GM20431 (cell line): Measurements from ENCODE around the gene ZNF311.

ENCODE experiments used
- in situ Hi-C: fragments of 300-500 bp; cut with MseI, MboI; formaldehyde crosslinking; loops from one replicate; pipeline ENCODE4 v1.15.0; 2020; ENCODE audit warnings: low sequenced_read_pairs; ENCODE audit not compliant: unreplicated experiment

ZNF311 gene

DNA sequence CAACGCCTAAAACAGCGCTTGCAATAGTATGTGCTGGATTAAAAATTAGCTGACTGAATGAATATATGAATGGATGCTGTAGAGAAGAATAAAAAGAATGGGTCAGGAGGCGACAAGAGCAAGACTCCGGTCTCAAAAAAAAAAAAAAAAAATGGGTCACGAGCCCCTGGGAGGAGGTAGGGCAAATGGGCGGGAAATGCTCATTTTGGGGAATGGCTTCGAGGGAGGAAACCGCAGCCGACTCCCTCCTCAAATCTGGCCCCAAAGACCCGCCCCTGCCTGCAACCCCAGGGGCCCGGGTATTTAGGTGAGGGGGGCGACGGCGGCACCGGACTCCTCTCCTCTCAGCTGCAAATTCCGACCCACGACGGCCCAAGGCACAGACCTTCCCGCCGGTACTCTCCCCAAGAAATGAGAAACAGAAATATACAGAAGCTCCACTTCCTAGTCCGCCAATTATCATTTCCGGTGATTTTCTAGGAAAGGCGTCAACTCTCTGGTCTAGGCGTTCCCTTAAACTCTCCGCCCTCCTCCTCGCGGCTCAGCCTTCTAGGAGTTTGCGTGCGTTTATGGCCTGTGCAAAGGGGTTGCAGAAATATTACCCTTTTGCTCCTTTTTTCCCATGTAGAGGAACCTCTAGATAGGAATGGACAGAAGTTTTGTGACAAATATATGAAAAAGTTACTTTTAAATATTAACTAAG, at the start of gene ZNF311:
Gene ZNF311, minus strand, starts transcription at position 133 of the 703 bp plus-strand sequence. CDS start 1,361 bp downstream, outside the sequence.
- in situ Hi-C loops = loop anchor here (25.0 kb wide), 1 partner anchor 168 kb away; no protein-coding TSS in a partner anchor

GRCh38 chr6:29051680-29052079, 46.6 kb upstream of the ZNF311 start:
- in situ Hi-C loops = no loop called here

DNA sequence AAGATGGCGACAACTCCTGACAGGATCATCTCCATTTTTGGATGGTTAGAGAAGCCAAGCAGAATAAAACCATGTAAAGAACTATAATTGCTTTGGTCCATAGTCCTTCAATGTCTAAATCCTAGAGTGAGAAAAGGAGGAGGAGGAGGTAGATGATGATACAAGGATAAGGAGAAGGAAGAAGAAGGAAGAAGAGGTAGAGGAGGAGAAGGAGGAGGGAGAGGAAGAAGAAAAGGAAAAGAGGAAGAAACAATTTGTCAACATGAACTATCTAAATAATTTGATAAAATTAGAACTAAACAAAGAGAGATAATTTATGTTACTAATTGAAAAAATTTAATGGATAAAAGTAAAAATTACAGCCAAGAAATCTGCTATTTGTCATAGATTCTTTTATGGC, 40.0 kb upstream of the ZNF311 start, which contains the start of gene OR2W1:
Gene OR2W1, minus strand, starts transcription at position 101 of the 400 bp plus-strand sequence. Its CDS starts 0 bp downstream, at position 101.
- in situ Hi-C loops = no loop called here

GRCh38 chr6:29035951-29036350, 30.8 kb upstream of the ZNF311 start:
- in situ Hi-C loops = no loop called here

GRCh38 chr6:29028821-29029220, 23.7 kb upstream of the ZNF311 start:
- in situ Hi-C loops = no loop called here

GRCh38 chr6:29025927-29026585, 20.9 kb upstream of the ZNF311 start:
- in situ Hi-C loops = no loop called here

DNA sequence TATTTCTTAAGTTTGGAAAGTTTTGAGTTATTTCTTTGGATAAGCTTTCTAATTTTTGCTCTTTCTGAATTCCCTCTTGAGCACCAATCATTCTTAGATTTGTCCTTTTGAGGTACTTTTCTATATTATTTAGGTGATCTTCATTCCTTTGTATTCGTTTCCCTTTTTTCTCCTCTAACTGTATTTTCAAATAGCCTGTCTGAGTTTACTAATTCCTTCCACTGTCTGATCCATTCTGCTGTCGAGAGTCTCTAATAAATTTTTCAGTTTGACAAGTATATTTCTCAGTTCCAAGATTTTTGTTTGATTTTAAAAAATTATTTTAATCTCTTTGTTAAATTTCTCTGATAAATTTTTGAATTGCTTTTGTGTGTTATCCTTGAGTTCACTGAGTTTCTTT, 16.3 kb upstream of the ZNF311 start:
- in situ Hi-C loops = loop anchor here (25.0 kb wide), 1 partner anchor 184 kb away; no protein-coding TSS in a partner anchor

DNA sequence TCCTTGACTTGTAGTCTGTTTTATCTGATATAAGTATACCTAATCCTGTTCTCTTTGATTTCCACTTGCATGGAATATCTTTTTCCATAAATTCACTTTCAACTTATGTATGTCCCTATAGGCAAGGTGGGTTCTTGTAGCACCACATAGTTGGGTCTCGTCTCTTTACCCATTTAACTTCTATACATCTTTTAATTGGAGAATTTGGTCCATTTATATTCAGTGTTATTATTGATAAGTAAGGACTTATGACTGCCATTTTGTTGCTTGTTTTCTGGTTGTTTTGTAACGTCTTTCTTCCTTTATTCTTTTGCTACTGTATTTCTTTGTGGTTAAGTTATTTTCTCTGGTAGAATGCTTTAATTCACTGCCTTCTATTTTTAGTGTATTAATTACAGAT, 14.5 kb upstream of the ZNF311 start:
- in situ Hi-C loops = loop anchor here (10.0 to 25.0 kb wide), 2 partner anchors 182 to 335 kb away; no protein-coding TSS in a partner anchor

- in situ Hi-C loops = loop anchor here (10.0 to 25.0 kb wide), 2 partner anchors 180 to 333 kb away; no protein-coding TSS in a partner anchor
Measured at GRCh38 chr6:29017428-29017802, 12.3 kb upstream of the ZNF311 start.

DNA sequence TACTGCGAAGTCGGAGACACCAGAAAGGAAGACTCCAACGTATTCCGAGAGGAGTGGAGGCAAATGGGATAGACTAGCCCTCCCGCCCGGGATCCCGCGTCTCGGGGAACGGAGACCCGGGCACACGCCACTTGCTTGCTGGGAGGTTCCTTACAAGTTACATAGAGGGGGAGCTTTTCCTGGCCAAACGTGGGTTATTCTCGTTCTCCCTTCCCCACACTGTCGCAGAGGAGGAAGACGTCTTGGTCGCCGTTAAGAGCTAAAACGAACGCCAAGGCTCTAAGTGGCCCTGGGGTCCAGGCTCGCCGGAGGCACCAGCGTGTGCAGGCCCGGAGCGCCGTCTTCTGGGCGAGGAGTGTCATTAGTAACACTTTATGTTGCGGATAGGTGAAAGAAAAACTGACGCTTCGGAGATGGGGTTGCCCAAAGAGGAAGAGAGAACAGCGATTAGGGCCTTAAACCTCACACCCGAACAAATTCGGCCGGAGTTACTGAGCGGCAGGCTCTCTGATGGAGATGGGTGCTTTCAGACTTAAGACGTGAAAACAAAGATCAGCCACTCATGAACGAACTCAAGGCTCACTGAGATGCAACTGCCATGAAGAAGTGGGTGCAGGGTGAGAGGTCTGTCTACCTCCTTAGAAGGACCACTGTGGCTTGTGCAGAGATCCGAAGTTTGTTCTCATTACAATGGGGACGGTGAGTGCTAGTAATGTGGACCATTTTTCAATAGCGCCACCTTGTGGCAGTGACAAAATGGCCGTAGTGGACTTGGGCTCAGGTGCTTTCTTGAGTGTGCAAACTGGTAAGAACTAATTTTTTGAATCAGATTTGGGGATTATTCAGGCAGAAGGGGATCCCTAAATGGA, 11.7 kb upstream of the ZNF311 start:
- in situ Hi-C loops = loop anchor here (10.0 to 25.0 kb wide), 2 partner anchors 179 to 332 kb away; no protein-coding TSS in a partner anchor

DNA sequence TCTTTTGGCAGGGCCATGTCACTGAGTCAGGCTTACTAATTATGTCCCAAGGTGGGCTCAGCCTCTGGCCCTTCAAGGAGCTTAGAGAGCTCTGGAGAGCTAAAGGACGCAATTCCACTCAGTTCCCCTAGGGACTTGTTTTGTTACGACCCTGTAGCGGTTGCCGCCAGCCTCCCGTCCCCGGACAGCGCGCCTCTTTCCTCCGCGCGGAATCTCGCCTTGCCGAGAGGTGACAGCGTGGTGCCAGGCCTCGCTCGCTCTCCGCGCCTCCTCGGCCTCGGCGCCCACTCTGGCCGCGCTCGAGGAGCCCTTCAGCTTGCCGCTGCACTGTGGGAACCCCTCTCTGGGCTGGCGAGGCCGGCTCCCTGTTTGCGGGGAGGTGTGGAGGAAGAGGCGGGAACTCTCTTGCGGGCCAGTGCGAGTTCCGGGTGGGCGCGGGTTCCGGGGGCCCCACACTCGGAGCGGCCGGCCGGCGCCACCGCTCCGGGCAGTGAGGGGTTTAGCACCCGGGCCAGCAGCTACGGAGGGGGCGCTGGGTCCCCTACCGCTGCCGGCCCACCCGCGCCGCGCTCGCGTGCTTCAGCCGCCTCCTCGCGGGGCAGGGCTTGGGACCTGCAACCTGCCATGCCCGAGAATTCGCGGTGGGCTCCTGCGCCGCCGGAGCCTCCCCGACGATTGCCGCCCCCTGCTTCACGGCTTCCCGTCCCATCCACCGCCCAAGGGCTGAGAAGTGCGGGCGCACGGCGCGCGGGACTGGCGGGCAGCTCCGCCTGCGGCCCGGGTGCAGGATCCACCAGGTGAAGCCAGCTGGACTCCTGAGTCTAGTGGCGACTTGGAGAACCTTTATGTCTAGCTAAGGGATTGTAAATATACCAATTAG, 9.9 kb upstream of the ZNF311 start:
- in situ Hi-C loops = loop anchor here (10.0 to 25.0 kb wide), 2 partner anchors 178 to 330 kb away; no protein-coding TSS in a partner anchor

- in situ Hi-C loops = loop anchor here (10.0 to 25.0 kb wide), 2 partner anchors 174 to 327 kb away; no protein-coding TSS in a partner anchor
Measured at GRCh38 chr6:29011276-29011734, 6.2 kb upstream of the ZNF311 start.

DNA sequence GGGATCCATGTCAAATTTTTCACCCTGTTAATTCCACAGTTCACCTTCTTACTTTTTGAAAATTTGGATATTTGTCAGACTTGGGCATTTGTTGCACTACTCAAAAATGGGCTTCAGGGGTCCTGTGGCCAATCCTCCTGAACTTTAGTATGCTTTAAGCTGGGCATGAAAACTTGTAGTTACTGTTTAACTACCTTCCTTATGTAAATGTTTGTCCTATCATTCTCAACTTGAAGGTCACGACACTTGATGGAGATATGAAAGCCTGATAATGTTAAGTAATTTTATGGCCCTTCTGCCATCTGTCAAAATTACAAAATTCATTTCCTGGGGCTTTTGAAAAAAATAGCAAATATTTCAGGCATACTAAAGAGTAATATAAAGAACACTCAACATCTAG, 4.2 kb upstream of the ZNF311 start:
- in situ Hi-C loops = loop anchor here (25.0 kb wide), 1 partner anchor 172 kb away; no protein-coding TSS in a partner anchor

GRCh38 chr6:29008089-29008488, 3.0 kb upstream of the ZNF311 start:
- in situ Hi-C loops = loop anchor here (25.0 kb wide), 1 partner anchor 171 kb away; no protein-coding TSS in a partner anchor

DNA sequence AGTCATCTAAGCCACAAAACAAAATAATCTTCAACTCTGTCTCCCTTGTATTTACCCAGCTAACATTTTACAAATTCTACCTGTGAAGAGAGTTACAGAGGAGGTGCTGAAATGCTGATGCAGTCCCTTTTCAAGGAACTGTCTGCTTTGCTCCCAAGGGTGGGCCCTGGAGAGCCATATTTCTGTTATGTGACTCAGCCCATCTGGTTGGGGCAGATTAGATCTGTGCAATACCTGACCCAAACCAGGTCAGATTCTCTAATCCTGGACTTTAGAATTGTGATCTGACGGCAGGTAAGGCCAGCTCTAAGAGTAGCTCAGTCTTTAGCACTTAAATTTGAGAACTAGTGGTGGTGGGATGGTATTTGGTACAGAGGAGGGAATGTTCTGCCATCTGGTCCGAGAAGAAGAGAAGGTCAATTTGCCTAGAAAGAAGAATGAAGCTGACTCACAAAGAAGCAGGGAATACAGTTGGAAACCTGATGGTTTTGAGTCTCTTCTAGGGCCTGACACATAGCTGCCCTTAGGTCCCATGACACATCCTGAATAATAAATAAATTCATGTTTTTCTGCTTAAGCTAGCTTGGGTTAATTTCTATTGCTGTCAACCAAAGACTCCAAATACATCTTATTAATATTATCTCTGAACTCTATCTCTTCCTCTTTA, 8.1 kb downstream of the ZNF311 start:
- in situ Hi-C loops = no loop called here

DNA sequence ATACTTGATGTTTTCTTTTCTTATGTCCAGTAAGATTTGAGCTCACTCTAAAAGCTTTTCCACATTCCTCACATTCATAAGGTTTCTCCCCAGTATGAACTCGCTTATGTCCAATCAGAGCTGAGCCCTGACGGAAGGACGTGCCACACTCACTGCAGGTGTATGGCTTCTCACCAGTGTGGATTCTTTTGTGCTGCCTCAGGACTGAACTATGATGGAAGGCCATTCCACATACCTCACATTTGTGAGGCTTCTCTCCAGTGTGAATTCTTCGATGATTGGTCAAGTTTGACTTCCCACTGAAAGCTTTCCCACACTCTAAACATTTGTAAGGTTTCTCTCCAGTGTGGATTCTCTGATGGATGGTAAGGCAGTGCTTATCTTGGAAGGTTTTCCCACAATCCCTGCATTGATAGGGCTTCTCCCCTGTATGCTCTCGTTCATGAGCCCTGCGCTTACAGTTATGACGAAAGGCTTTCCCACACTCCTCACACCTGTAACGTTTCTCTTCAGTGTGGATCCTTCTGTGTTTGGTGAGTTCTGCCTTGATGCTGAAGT, 9.9 kb downstream of the ZNF311 start:
- in situ Hi-C loops = no loop called here

- in situ Hi-C loops = no loop called here
Measured at GRCh38 chr6:28988536-28989311, 16.4 kb downstream of the ZNF311 start.
